ENCODE results near the gene CARD10.
A peak's percentile ranks its signal among the peaks of the same experiment; 100 is the strongest.

Gene CARD10

GRCh38 chr22:37502342-37503182, 16.7 kb downstream of the CARD10 start:
- no peak for DNase-seq

- DNase-seq = no peak
Measured at GRCh38 chr22:37501610-37502341, 17.4 kb downstream of the CARD10 start.

GRCh38 chr22:37500745-37501609, 18.2 kb downstream of the CARD10 start:
- no peak for DNase-seq

GRCh38 chr22:37499789-37500540, 19.2 kb downstream of the CARD10 start:
- no peak for DNase-seq

GRCh38 chr22:37499027-37499707, 20.0 kb downstream of the CARD10 start:
- no peak for DNase-seq

- DNase-seq = peak; percentile 62
Measured at GRCh38 chr22:37498289-37498909, 20.8 kb downstream of the CARD10 start.

- no peak for DNase-seq
Measured at GRCh38 chr22:37497062-37497599, 22.1 kb downstream of the CARD10 start.

GRCh38 chr22:37496651-37497050, 22.6 kb downstream of the CARD10 start:
- no peak for DNase-seq

GRCh38 chr22:37493979-37494378, 25.2 kb downstream of the CARD10 start:
- DNase-seq = no peak

GRCh38 chr22:37492428-37493344, 26.5 kb downstream of the CARD10 start:
- DNase-seq = peak; percentile 47

GRCh38 chr22:37491559-37492427, 27.4 kb downstream of the CARD10 start:
- no peak for DNase-seq

- DNase-seq = no peak
Measured at GRCh38 chr22:37491106-37491505, 28.1 kb downstream of the CARD10 start.

GRCh38 chr22:37489983-37490382, 29.2 kb downstream of the CARD10 start:
- DNase-seq = no peak

- DNase-seq = no peak
Measured at GRCh38 chr22:37488337-37489135, 30.7 kb downstream of the CARD10 start.

GRCh38 chr22:37487571-37487970, 31.6 kb downstream of the CARD10 start:
- no peak for DNase-seq

- no peak for DNase-seq
Measured at GRCh38 chr22:37487129-37487528, 32.1 kb downstream of the CARD10 start.

GRCh38 chr22:37486224-37486845, 32.9 kb downstream of the CARD10 start, which contains the start of gene MFNG:
Gene MFNG (minus strand): TSS chr22:37486384. CDS start chr22:37486177, 207 bp downstream.
- peak; percentile 67 for DNase-seq

Measured in activated effector memory CD4-positive, alpha-beta T cell treated with Interleukin-2 at 50 U/mL for 16 hours (primary cell).